ENCODE measurements around the gene GPD2. TPM values are rescaled to one million over a fixed set of nuclear protein-coding genes. Genes with fewer than 3 reads are reported as not detected.

GPD2 gene
- total RNA-seq: 10 to 100 TPM; 14.9 to 31.6 TPM

GRCh38 chr2:156435718-156436496 lies at the start of gene GPD2:
TSS of gene GPD2 (plus strand) at chr2:156436379. CDS start at chr2:156476106, 39,727 bp downstream.
- Mint-ChIP-seq H3K9me3 (no peaks in the 10 kb centered on the region), H3K4me3 (peak within 1 kb of the TSS; percentile 100), H3K4me1 (peaks cover 24% of the 10 kb centered on the region), H3K27ac (peak within 1 kb of the TSS; percentile 100), H3K27me3 (no peaks in the 10 kb centered on the region), H3K36me3 (ENCODE audit: low read depth) (peaks cover 7% of the 10 kb centered on the region)
- peak; percentile 78 for ATAC-seq (replicated peaks)

GRCh38 chr2:156394033-156394741 lies 42.0 kb upstream of the GPD2 start:
- H3K9me3 Mint-ChIP-seq: no peaks in the 10 kb centered on the region
- H3K36me3 Mint-ChIP-seq (ENCODE audit: low read depth): no peaks in the 10 kb centered on the region
- no peak overlapping the region for H3K27ac Mint-ChIP-seq
- H3K4me3 Mint-ChIP-seq: no peak overlapping the region
- ATAC-seq (replicated peaks): no peak
- no peaks in the 10 kb centered on the region for H3K27me3 Mint-ChIP-seq
- H3K4me1 Mint-ChIP-seq: peaks cover 7% of the 10 kb centered on the region

- ATAC-seq (replicated peaks): no peak
Measured at GRCh38 chr2:156396126-156396525, 40.1 kb upstream of the GPD2 start.

GRCh38 chr2:156397229-156397628 lies 39.0 kb upstream of the GPD2 start:
- ATAC-seq (replicated peaks): no peak
- Mint-ChIP-seq H3K27ac (no peak overlapping the region), H3K27me3 (no peaks in the 10 kb centered on the region), H3K4me3 (no peak overlapping the region), H3K36me3 (ENCODE audit: low read depth) (peaks cover 19% of the 10 kb centered on the region), H3K9me3 (no peaks in the 10 kb centered on the region), H3K4me1 (peaks cover 21% of the 10 kb centered on the region)

More at GRCh38 chr2:156396126-156396525, 40.1 kb upstream of the GPD2 start:
- H3K4me1 Mint-ChIP-seq: peaks cover 21% of the 10 kb centered on the region
- H3K27me3 Mint-ChIP-seq: no peaks in the 10 kb centered on the region
- H3K4me3 Mint-ChIP-seq: no peak overlapping the region
- H3K27ac Mint-ChIP-seq: no peak overlapping the region
- no peaks in the 10 kb centered on the region for H3K9me3 Mint-ChIP-seq
- H3K36me3 Mint-ChIP-seq (ENCODE audit: low read depth): peaks cover 15% of the 10 kb centered on the region

- Mint-ChIP-seq H3K27ac (no peak overlapping the region), H3K27me3 (no peaks in the 10 kb centered on the region), H3K36me3 (ENCODE audit: low read depth) (peaks cover 19% of the 10 kb centered on the region), H3K4me1 (peaks cover 21% of the 10 kb centered on the region), H3K4me3 (no peak overlapping the region), H3K9me3 (no peaks in the 10 kb centered on the region)
- no peak for ATAC-seq (replicated peaks)
Measured at GRCh38 chr2:156398176-156398575, 38.0 kb upstream of the GPD2 start.

GRCh38 chr2:156399224-156399949 lies 36.8 kb upstream of the GPD2 start:
- peaks cover 19% of the 10 kb centered on the region for H3K36me3 Mint-ChIP-seq (ENCODE audit: low read depth)
- H3K4me3 Mint-ChIP-seq: peak overlapping the region; percentile 85
- H3K9me3 Mint-ChIP-seq: no peaks in the 10 kb centered on the region
- peak overlapping the region; percentile 99 for H3K27ac Mint-ChIP-seq
- ATAC-seq (replicated peaks): no peak
- H3K27me3 Mint-ChIP-seq: no peaks in the 10 kb centered on the region
- peaks cover 21% of the 10 kb centered on the region for H3K4me1 Mint-ChIP-seq

- Mint-ChIP-seq H3K36me3 (ENCODE audit: low read depth) (peaks cover 19% of the 10 kb centered on the region), H3K4me1 (peaks cover 21% of the 10 kb centered on the region), H3K27ac (peak overlapping the region; percentile 99), H3K27me3 (no peaks in the 10 kb centered on the region), H3K9me3 (no peaks in the 10 kb centered on the region), H3K4me3 (peak overlapping the region; percentile 85)
- peak; percentile 75 for ATAC-seq (replicated peaks)
Measured at GRCh38 chr2:156399950-156400705, 36.1 kb upstream of the GPD2 start.

GRCh38 chr2:156400706-156401678 lies 35.2 kb upstream of the GPD2 start:
- peak overlapping the region; percentile 99 for H3K27ac Mint-ChIP-seq
- peaks cover 21% of the 10 kb centered on the region for H3K4me1 Mint-ChIP-seq
- H3K27me3 Mint-ChIP-seq: no peaks in the 10 kb centered on the region
- no peaks in the 10 kb centered on the region for H3K9me3 Mint-ChIP-seq
- peaks cover 19% of the 10 kb centered on the region for H3K36me3 Mint-ChIP-seq (ENCODE audit: low read depth)
- H3K4me3 Mint-ChIP-seq: peak overlapping the region; percentile 85
- peak; percentile 77 for ATAC-seq (replicated peaks)

GRCh38 chr2:156401861-156402260 lies 34.3 kb upstream of the GPD2 start:
- peak overlapping the region; percentile 99 for H3K27ac Mint-ChIP-seq
- no peaks in the 10 kb centered on the region for H3K27me3 Mint-ChIP-seq
- H3K9me3 Mint-ChIP-seq: no peaks in the 10 kb centered on the region
- H3K36me3 Mint-ChIP-seq (ENCODE audit: low read depth): peaks cover 19% of the 10 kb centered on the region
- H3K4me3 Mint-ChIP-seq: peak overlapping the region; percentile 85
- no peak for ATAC-seq (replicated peaks)
- peaks cover 21% of the 10 kb centered on the region for H3K4me1 Mint-ChIP-seq

GRCh38 chr2:156405586-156405985 lies 30.6 kb upstream of the GPD2 start:
- Mint-ChIP-seq H3K27me3 (peaks cover 3% of the 10 kb centered on the region), H3K27ac (no peak overlapping the region), H3K36me3 (ENCODE audit: low read depth) (peaks cover 10% of the 10 kb centered on the region), H3K4me3 (no peak overlapping the region), H3K9me3 (no peaks in the 10 kb centered on the region), H3K4me1 (peaks cover 5% of the 10 kb centered on the region)
- ATAC-seq (replicated peaks): no peak

GRCh38 chr2:156411835-156412234 lies 24.3 kb upstream of the GPD2 start:
- H3K9me3 Mint-ChIP-seq: no peaks in the 10 kb centered on the region
- no peak overlapping the region for H3K4me3 Mint-ChIP-seq
- no peak overlapping the region for H3K27ac Mint-ChIP-seq
- H3K36me3 Mint-ChIP-seq (ENCODE audit: low read depth): no peaks in the 10 kb centered on the region
- no peak for ATAC-seq (replicated peaks)
- H3K27me3 Mint-ChIP-seq: peaks cover 3% of the 10 kb centered on the region
- H3K4me1 Mint-ChIP-seq: no peaks in the 10 kb centered on the region

GRCh38 chr2:156421851-156422250 lies 14.3 kb upstream of the GPD2 start:
- Mint-ChIP-seq H3K27ac (no peak overlapping the region), H3K9me3 (no peaks in the 10 kb centered on the region), H3K4me3 (no peak overlapping the region), H3K27me3 (peaks cover 8% of the 10 kb centered on the region), H3K4me1 (no peaks in the 10 kb centered on the region), H3K36me3 (ENCODE audit: low read depth) (no peaks in the 10 kb centered on the region)
- no peak for ATAC-seq (replicated peaks)

- H3K27me3 Mint-ChIP-seq: peaks cover 8% of the 10 kb centered on the region
- H3K4me1 Mint-ChIP-seq: no peaks in the 10 kb centered on the region
- no peak overlapping the region for H3K27ac Mint-ChIP-seq
- no peaks in the 10 kb centered on the region for H3K9me3 Mint-ChIP-seq
- H3K4me3 Mint-ChIP-seq: no peak overlapping the region
- no peak for ATAC-seq (replicated peaks)
- H3K36me3 Mint-ChIP-seq (ENCODE audit: low read depth): no peaks in the 10 kb centered on the region
Measured at GRCh38 chr2:156423674-156424282, 12.4 kb upstream of the GPD2 start.
